Forelimb muscle (tissue), 1 donor: ENCODE data around the gene TPST2. TPM values are rescaled to one million over a fixed set of nuclear protein-coding genes. Genes with fewer than 3 reads are reported as not detected.

ENCODE experiments used
- DNase-seq: peaks from one replicate; pipeline ENCODE4 v3.0.0-alpha.2; 2013; ENCODE audit warnings: low read depth
- polyA plus RNA-seq: library from polyadenylated mRNA; unstranded; fragments of 120-200 nt; gene quantifications from one replicate; pipeline ENCODE4 v1.2.1, GENCODE V29; 2013; ENCODE audit not compliant: insufficient read length

The TPST2 gene
- polyA plus RNA-seq, 1 donor, result 6.7 TPM

DNA sequence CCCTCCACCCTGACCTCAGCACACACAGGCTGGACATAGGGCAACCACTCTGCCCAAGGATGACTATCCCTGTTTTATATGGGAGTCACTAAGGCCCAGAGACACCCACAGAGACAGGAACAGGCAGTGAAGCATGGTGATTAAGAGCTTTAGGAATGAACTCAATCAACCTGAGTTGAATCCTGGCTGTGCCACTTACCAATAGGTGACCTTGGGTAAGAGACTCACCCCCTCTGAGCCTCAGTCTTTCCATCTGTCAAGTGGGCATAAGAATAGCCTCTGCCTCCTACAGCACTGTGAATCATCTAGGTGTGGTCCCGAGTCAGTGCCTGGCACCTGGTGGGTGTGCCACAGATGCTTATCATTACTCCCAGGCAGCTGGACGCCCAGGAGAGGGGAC, 21.1 kb upstream of the TPST2 start:
- DNase-seq, result no peak

DNA sequence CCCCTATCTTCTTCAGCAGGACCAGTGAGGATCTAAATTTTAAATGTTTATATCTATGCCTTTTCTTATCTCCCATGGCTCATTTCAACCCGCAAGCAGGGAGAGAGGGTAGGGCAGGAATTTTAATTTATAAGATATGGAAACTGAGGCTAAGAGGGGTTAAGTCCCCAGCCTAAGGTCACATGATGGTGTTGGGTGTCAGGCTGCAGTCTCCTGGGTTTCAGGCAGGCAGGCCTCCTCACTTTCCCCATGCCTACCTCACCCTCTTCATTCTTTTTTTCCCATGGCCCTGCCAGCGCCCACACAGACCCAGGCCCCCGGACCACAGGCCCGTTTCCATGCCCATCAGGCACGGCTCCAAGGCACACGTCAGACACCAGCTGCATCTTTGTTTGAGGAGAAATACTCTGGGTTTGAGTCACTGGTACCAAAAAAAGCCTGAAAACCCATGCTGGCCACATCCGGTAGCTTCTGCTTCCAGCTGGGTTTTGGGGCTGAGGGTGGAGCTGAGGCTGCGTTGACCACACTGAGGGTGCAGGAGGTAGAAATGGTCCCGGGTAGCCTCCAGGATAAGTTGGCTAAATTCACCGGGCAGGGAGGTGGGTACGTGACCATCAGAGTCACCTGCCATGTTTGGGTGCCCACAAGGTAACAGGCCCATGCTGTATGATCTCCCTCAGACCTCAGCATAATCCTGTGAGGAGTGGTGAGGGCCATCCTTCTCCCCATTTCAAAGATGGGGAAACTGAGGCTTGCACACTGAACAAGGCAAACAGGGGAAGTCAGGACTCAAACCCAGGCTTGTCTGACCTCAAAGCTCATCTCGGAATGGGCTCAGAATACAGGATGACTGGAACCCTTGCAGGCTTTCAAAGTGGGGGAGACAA, 20.4 kb upstream of the TPST2 start:
- DNase-seq, result no peak

DNA sequence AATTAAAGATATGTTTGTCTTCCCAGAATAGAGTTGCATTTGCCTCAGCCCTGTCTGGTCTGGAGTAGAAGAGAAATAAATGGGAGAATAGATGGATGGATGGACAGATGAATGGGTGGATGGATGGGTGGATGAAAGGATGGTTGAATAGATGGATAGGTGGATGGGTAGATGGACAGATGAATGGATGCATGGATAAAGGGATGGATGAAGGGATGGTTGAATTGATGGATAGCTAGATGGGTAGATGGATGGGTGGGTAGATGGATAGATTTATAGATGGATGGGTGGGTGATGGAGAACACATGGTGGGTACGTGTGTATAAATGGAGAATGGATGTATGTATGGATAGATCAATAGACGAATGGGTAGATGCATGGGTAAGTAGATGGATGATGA, 19.4 kb upstream of the TPST2 start:
- no peak for DNase-seq

DNA sequence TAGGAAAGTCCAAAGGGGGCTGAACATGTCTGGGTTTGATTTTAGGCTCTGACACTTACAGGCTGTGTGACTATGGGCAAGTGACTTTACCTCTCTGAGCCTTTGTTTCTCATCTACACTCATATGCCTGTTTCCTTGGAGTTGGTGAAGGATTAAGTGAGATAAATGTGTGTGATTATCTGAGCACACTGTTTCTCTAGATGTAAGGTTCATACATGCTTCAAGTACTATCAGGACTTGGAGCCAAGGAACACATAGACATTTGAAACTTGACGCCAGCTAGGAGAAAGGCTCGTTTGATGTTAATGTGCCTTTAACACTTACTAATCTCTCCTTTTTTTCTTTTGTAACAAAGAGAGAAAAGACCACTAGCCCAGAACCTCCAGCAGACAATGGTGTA, 18.2 kb upstream of the TPST2 start:
- DNase-seq, result no peak

DNA sequence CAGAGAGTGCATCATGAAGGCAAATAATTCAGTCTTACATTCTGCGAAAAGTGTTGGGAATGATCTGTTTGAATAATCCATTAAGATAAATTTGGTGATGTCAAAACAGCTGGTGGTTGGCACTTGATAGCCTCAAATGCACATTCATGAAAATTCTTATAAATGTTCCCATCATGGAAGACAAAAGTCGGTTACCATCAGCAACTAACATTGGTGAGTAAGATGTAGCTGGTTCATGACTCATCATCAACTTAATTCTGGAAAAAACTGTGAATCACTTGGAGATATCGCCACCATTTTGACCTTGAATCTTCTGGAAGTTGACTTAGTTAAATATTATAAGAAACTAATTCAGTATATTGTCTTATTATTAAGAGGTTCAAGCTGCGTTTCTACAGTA, 16.7 kb upstream of the TPST2 start:
- DNase-seq, result no peak

DNA sequence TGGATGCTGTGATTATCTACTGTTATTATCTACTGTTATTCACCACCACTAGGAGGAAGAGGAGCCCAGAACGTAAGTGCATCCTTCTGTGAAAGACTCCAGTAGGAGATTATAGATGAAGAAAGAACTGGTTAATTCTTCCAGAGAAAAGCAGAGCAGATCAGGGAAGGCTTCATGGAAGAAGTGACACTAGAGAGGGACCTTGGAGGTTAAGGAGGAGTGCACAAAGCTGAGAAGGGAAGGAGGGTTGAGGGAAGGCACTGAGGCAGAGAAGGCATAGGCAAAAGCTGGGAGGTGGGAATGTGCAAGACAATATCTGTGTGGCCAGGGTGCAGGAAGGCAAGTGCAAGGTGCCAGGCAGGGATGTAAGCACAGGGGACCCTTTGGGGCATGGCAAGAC, 14.4 kb upstream of the TPST2 start:
- no peak for DNase-seq

DNA sequence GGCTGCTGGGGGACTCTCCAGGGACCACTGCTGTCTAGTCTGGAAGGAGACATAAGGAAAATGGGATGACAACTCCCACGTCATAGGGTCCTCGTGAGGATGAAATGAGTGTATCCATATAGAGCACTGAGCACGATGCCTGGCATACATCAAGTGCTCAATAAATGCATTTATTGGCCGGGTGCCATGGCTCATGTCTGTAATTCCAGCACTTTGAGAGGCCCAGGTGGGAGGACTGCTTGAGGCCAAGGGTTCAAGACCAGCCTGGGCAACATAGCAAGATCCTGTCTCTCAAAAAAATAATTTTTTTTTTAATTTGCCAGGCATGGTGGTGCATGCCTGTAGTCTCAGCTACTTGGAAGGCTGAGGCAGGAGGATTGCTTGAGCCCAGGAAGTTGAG, 12.2 kb upstream of the TPST2 start:
- no peak for DNase-seq

DNA sequence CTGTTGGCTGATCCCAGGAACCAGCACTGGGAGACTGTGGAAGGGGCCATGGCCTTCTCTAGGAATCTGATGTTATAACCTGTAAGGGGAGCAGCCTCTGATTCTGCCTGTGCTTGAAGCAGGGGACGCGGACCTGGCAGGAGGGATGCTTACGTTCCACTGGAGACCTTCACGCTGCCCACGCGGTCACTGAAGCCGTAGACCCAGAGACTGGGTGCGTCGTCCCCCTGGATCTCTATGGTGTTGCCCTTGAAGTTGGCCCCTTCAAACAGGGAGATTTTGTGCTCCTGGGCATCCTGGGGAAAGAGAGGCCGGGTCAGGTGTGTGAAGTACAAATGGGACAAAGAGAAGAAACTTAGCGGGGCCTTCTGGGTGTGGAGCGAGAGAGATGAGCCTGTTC, 11.8 kb upstream of the TPST2 start:
- no peak for DNase-seq

DNA sequence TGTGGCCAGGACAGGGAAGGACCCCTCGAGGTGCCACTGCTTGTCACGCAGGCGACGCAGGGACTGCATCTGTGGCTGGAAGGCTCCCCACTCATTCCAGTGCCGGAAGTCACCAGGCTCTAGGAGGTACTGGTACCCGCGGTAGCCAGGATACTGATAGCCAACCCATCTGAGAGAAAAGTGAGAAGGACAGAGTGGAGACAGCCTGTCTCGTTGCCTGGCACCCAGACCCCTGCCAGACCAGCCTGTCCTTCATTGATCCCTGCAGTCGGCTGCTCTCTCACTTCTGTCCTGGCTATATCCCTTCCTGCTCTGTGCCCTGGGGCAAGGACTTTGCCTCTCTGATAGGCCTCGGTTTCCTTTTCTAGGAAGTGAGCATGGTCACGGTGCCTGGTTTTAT, 9.6 kb upstream of the TPST2 start:
- DNase-seq, result no peak

DNA sequence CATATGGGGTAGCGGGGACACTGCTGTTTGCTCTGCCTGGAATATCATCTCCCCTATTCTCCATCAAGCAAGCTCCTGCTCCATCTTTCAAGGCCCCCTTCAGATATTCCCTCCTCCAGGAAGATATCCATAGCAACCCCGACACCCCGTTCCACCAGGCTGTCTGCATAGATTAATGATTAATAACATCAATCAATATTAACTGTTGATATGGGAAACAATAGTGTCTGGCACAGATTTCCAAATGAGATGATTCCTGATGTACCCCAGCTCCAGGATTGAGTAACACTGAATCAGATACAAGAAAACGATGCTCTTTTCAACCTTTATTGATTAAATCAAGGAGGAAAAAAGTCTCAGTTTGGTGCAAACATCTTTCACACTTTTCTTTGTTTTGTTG, 7.5 kb upstream of the TPST2 start:
- no peak for DNase-seq

DNA sequence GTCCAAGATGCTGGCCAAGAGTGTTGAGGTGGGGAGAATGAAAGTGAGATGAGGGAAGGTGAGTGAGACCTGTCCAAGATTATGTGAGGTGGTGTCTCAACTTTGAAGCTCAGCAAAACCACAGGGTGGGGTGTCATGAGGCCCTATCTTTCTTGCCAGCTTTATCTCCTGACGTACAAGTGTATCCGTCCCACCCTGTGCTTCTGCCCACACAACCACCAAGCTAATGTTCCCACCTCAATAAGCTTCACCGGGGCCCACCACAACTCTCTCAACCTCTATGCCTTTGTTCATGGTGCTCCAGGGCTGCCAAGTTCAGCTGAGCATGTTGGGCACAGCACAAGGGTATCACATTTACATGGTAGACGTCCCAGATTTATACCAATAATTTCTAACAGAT, 7.1 kb upstream of the TPST2 start:
- DNase-seq, result no peak

DNA sequence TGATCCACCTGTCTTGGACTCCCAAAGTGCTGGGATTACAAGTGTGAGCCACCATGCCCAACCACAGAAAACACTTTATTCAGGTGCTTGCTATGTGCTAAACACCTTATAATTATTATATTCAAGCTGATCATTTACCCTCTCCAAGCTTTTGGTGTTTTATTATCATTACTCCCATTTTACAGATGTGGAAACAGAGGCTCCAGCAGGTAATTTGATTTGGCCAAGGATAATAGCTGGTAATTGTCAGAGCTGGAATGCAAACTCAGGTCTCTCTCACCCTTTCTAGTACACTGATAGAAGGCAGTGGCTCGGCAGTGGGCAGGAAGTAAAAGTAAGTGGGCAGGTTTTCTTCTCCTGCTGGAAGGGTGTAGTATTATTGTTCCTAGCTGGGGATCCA, 3.8 kb upstream of the TPST2 start:
- no peak for DNase-seq

DNA sequence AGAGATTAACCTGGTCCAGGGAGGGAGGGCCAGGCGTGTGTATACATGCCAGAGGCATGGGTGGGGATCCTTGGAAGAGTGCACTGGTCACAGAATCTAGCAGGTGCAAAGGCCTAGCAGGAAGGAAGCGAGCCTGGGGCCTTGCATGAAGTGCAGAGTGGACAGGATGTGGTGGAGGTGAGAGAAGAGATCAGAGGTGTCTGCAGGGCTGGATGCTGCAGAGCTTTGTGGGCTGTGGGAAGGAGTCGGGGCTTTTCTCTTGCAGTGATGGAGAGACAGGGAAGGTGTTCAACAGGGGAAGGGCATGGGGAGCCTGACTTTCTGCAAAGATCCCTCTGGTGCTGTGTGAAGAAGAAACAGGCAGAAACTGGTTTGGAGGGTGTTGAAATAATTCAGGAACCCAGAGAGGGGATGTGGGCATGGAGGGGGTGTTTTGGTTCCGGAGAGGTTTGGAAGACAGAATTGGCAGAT, 2.5 kb upstream of the TPST2 start:
- DNase-seq, result no peak

DNA sequence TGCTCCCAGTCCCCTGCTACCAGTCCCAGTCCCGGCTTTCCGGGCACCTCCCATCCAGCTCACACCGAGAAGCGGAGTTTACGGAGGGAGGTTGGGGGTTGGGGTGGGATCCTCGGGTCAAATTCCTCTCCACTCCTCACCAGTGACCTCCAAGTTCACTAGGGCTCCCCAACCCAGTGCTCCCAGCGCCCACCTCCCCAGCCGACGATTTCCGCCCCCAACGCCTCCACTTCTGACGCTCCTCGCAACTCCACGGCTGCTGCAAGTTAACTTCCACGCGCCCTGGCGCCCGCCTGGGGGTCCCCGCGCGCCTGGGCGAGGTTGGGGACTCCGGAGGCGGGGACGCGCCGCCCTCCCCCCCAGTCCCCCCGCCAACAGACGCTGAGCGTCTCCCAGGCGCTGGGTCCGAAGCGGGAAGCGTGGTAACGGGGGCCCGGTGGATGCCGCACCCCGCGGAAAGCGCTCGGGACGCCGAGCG, 526 bp downstream of the TPST2 start:
- no peak for DNase-seq

DNA sequence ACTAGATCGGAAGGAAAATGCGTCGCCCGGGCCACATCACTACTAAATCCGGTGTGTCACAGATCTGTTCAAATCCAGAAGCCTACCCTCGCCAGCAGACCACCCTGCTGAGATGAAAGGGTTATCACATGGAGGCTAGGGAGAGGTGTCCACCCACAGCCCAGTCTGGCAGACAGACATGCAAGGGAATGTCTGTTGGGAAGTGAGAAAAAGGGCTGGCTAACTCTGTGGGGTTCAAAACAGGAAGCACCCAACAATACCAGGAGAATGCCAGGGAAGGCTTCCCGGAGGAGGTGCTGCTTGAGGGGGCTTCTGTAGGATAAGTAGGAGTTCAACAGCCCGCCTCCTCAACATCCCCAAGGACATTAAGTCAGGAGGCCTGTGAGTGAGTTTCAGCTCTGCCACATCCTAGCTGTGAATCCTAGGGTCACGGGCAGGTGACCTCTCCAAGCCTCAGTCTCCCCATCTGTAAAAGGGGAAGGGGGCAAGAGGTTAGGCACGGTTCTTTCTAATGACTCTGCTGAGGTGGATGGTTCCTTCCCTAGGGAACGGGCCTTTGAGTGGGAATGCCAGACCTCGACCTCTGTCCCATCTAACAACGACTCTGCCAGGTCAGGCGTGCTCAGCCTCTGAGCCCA, 1.1 kb downstream of the TPST2 start:
- no peak for DNase-seq

DNA sequence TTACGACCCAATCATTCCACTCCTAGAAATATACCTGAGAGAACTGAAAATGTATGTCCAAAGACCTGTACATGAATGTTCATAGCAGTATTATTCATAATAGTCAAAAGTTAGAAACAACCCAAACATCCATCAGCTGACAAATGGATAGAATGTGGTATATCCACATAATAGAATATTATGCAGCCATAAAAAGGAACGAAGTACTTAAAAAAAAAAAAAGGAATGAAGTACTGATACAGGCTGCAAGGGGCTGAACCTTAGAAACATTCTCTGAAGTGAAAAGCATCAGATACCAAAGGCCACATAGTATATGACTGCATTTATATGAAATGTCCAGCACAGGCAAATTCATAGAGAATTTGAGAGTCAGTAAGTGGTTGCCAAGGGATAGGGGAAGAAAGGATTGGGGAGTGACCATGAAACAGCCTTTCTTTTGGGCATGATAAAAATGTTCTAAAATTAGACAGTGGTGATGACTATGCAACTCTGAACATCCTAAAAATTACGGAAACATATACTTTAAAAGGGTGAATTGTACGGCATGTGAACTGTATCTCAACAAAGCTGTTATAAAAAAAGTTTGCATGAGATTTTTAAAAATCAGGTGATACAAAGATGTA, 1.8 kb downstream of the TPST2 start:
- no peak for DNase-seq

DNA sequence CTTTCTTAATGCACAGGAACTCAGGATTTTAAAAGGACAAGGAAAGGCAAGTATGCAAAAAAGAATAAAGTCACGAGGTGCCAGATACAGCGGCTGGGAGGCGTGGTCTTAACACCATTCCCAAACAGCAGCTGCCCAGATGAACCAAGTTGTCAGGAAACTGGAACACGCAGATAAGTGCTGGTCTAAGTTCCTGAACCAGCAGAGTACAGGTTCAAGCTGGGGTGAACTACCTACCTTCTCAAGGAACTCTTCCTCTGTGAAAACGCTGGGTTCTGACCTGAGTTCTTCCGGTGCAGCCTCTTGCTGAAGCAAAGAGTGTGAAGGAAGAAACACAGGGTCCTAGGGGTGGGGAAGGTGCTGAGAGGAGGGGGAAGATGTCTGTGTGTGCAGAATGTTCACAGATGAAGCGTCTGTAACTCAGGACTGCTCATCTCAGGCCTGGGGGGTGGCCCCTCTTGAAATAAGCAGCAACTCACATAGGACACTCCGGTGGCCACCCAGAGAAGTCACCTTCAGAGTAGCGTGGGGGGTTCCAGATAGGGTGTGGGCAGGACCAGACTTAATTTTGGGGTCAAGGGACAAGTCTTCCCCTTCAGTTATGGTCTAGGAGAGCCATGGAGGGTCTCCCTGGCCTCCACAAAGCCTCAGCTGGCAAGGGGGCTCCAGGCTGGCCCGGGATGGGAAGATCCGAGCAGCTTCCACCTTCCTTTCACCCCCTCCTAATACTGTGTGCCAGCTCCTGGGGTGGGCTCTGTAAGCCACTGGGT, 3.2 kb downstream of the TPST2 start:
- no peak for DNase-seq

DNA sequence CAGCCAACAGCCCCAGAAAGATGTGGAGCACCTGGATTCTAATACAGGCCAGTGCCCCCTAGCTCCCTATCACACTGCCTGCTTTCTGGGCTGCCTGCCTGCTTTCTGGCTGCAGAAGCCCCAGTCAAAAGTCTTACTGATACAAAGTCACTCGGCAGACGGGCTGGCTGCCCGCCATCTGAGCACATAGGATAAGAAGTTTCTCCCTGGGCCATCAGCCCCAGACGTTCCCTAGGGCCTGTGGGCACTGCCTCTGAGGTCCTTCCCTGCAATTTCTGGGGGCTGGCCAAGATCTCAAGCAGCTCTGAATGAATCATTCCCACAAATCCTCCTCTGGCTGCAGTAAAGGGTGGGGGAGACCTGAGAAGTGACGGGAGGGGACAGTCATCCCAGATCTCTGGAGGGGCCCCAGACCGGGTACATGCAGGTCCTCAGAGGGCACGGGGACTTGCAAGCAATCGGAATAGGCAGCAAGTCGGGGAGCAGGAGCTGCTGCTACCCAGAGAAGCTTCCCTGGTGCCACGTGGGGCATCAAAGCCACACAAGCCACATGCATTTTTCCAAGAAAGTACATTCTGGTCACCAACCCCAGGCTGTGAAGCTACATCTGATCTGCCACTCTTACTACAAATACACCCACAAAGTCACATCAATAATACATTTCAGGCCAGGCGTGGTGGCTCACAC, 4.7 kb downstream of the TPST2 start:
- DNase-seq, result no peak

DNA sequence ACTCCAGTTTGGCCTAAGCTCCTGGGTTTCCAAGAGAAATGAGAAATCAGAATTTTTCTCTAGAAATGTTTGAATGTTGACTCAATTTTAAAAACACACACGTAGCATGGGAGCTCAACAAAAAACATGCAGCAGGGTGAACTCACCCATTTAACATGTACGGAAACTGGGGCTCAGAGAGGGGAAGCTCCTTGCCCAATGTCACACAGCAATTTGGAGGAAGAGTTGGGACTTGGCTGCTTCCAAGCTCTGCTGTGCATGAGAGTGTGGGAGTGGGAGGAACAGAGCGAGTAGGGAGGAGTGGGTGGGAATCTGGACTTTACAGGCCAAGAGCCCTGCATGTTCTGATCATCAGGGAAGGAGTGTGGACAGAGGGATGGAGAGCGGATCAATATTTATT, 5.9 kb downstream of the TPST2 start:
- DNase-seq, result no peak

DNA sequence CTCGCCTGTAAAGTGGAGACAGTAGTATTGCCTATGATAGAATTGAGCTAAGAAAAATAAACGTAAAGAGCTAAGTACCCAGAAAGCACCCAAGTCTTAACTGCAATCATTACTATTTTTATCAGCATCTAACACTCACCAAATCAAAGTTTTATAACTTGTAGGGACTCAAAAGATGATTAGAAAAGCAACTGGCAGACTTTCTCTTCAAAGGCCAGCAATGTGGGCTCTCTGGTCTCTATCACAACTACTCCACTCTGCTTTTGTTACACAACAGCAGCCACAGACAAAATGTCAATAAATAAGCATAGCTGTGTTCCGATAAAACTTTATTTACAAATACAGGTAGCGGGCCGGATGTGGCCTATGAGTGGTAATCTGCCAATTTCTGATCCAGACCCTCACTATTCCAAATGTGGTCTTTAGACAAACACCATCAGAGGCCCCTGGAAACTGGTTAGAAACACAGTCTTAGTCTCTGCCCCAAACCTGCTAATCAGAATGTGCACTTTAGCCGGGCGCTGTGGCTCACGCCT, 8.2 kb downstream of the TPST2 start:
- DNase-seq, result no peak

DNA sequence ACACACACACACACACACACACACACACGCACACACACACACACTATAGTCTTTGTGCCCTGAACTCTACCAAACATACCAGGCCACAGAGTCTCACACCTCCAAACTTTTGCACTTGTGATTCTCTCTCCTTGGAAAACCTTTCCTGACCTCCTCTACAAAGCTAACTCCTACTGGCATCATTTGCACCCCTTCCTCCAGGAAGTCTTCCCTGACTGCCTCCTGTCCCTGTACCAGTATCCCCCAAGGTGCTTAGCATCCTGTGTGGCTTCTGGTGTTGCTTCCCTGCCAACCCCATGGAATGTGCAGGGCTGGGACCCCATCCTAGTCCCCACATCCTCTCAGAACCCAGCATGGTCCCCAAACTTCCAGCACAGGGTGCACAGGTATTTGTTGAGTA, 8.9 kb downstream of the TPST2 start:
- DNase-seq, result no peak
